ENCODE results near the gene GH2.

Gene GH2

GRCh38 chr17:63881935-63882601 lies at the start of gene GH2:
Gene GH2, minus strand, starts transcription at chr17:63881944. Its CDS starts 143 bp downstream, at chr17:63881801.
- DNase-seq (ENCODE audit: low spot score): peak; percentile 86
- in situ Hi-C loops (cut with MboI; ENCODE audit: low sequenced_read_pairs, unreplicated experiment): no loop called here
- TF ChIP-seq CTCF (IDR thresholded peaks at IDR 0.05; ENCODE audit: borderline replicate concordance, control extremely low read depth, extremely low read depth, insufficient read depth, missing control alignments): peak; percentile 73

GRCh38 chr17:63930951-63931575 lies 49.3 kb upstream of the GH2 start:
- TF ChIP-seq CTCF (IDR thresholded peaks at IDR 0.05; ENCODE audit: borderline replicate concordance, control extremely low read depth, extremely low read depth, insufficient read depth, missing control alignments): no peak
- peak; percentile 85 for DNase-seq (ENCODE audit: low spot score)
- in situ Hi-C loops (cut with MboI; ENCODE audit: low sequenced_read_pairs, unreplicated experiment): no loop called here

GRCh38 chr17:63929860-63930766 lies 48.4 kb upstream of the GH2 start:
- no peak for DNase-seq (ENCODE audit: low spot score)
- in situ Hi-C loops (cut with MboI; ENCODE audit: low sequenced_read_pairs, unreplicated experiment): no loop called here
- no peak for TF ChIP-seq CTCF (IDR thresholded peaks at IDR 0.05; ENCODE audit: borderline replicate concordance, control extremely low read depth, extremely low read depth, insufficient read depth, missing control alignments)

- in situ Hi-C loops (cut with MboI; ENCODE audit: low sequenced_read_pairs, unreplicated experiment): no loop called here
Observed at GRCh38 chr17:63928966-63929695, 47.4 kb upstream of the GH2 start.

GRCh38 chr17:63928172-63928666 lies 46.5 kb upstream of the GH2 start:
- TF ChIP-seq CTCF (IDR thresholded peaks at IDR 0.05; ENCODE audit: borderline replicate concordance, control extremely low read depth, extremely low read depth, insufficient read depth, missing control alignments): no peak
- in situ Hi-C loops (cut with MboI; ENCODE audit: low sequenced_read_pairs, unreplicated experiment): no loop called here

More at GRCh38 chr17:63928966-63929695, 47.4 kb upstream of the GH2 start:
- no peak for TF ChIP-seq CTCF (IDR thresholded peaks at IDR 0.05; ENCODE audit: borderline replicate concordance, control extremely low read depth, extremely low read depth, insufficient read depth, missing control alignments)
- no peak for DNase-seq (ENCODE audit: low spot score)

More at GRCh38 chr17:63928172-63928666, 46.5 kb upstream of the GH2 start:
- no peak for DNase-seq (ENCODE audit: low spot score)

Measured in GM13976 (cell line).